ENCODE data around the gene ATXN1. TPM values are rescaled to one million over a fixed set of nuclear protein-coding genes. Genes with fewer than 3 reads are reported as not detected.

ATXN1 gene
- total RNA-seq, 1 donor from 2014 or later: 15.5 TPM

DNA sequence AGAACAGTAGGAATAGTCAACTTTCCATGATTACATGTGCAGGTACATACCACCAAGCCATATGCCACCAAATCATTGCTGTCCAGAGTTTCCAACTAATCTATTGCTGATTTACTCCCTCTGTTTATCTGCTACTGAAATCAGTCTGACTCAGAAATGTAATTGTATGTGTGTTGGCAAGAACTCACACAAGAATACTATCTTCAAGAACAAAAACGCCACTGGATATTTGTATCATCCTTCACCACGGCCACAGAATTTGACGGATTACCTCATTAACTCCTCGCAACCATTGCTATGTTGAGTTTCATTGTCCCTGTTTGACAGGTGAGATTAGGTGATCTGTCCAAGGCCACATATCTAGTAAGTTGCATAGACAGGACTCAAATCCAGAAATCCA is 363.6 kb downstream of the ATXN1 start:
- peaks cover 4% of the 10 kb centered on the region for H3K4me1 Mint-ChIP-seq (ENCODE audit: low read depth, unreplicated experiment)
- TF ChIP-seq, protein P1, sequence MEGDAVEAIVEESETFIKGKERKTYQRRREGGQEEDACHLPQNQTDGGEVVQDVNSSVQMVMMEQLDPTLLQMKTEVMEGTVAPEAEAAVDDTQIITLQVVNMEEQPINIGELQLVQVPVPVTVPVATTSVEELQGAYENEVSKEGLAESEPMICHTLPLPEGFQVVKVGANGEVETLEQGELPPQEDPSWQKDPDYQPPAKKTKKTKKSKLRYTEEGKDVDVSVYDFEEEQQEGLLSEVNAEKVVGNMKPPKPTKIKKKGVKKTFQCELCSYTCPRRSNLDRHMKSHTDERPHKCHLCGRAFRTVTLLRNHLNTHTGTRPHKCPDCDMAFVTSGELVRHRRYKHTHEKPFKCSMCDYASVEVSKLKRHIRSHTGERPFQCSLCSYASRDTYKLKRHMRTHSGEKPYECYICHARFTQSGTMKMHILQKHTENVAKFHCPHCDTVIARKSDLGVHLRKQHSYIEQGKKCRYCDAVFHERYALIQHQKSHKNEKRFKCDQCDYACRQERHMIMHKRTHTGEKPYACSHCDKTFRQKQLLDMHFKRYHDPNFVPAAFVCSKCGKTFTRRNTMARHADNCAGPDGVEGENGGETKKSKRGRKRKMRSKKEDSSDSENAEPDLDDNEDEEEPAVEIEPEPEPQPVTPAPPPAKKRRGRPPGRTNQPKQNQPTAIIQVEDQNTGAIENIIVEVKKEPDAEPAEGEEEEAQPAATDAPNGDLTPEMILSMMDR (IDR thresholded peaks at IDR 0.05; ENCODE audit: partially characterized antibody, unreplicated experiment): no peak

DNA sequence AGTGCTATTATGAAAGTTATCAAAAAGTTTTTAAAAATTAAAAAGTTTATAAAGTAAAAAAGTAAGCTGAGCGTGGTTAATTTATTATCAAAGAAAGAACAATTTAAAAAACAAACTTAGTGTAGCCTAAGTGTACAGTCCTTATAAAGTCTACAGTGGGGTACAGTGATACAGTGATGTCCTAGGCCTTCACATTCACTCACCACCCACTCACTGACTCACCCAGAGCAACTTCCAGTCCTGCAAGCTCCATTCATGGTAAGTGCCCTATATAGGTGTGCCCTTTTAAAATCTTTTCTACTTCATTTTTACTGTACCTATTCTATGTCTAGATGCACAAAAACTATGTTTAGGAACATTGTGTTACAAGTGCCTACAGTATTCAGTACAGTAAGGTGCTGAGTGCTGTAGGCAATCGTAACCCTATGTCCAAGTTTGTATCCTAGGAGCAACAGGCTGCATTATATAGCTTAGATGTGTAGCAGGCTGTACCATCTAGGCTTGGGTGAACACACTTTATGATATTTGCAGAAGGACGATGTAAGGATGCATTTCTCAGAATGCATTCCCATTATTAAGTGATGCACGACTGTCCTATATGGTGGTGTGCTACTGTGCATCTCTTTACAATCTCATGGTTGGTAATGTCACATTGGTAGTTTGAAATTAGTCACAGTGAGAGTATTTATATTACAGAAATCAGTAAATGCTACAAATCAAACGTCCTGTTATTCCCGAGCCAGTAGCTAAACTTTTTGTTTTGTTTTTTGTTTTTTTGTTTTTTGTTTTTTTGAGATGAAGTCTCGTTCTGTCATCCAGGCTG is 364.6 kb downstream of the ATXN1 start:
- no peak overlapping the region for H3K27ac Mint-ChIP-seq (ENCODE audit: unreplicated experiment)
- no peaks in the 10 kb centered on the region for H3K4me1 Mint-ChIP-seq (ENCODE audit: low read depth, unreplicated experiment)
- no peaks in the 10 kb centered on the region for H3K9me3 Mint-ChIP-seq (ENCODE audit: unreplicated experiment)
- peaks cover 4% of the 10 kb centered on the region for H3K36me3 Mint-ChIP-seq (ENCODE audit: unreplicated experiment)
- no peak overlapping the region for H3K4me3 Mint-ChIP-seq (ENCODE audit: unreplicated experiment)
- H3K27me3 Mint-ChIP-seq (ENCODE audit: unreplicated experiment): no peaks in the 10 kb centered on the region
- DNase-seq: no peak
- TF ChIP-seq, protein P1 (IDR thresholded peaks at IDR 0.05; ENCODE audit: partially characterized antibody, unreplicated experiment): no peak

More for the DNA sequence above, 363.6 kb downstream of the ATXN1 start:
- no peak for DNase-seq
- Mint-ChIP-seq H3K27ac (ENCODE audit: unreplicated experiment) (no peak overlapping the region), H3K4me3 (ENCODE audit: unreplicated experiment) (no peak overlapping the region), H3K9me3 (ENCODE audit: unreplicated experiment) (no peaks in the 10 kb centered on the region), H3K27me3 (ENCODE audit: unreplicated experiment) (no peaks in the 10 kb centered on the region), H3K36me3 (ENCODE audit: unreplicated experiment) (peaks cover 5% of the 10 kb centered on the region)

DNA sequence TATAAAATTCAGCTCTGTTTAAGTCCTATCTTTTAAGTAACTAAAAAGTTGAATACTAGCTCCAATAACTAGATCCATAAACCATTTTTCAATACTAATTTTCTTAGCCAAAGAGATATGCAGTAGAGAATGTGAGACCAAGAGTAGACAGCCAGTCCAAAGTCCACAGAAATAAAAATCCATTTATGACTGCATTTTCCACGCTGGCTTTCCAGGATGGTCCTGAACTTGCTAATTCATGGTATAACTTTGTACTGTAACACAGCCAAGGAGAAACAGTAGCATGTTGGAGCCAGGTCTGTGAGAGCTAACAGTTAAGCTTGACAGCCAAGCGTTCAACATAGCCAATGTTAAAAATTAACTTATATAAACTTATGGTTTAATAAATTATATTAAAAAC is 366.6 kb downstream of the ATXN1 start:
- H3K4me1 Mint-ChIP-seq (ENCODE audit: low read depth, unreplicated experiment): no peaks in the 10 kb centered on the region
- TF ChIP-seq, protein P1 (IDR thresholded peaks at IDR 0.05; ENCODE audit: partially characterized antibody, unreplicated experiment): no peak
- H3K27me3 Mint-ChIP-seq (ENCODE audit: unreplicated experiment): peaks cover 1% of the 10 kb centered on the region
- H3K36me3 Mint-ChIP-seq (ENCODE audit: unreplicated experiment): no peaks in the 10 kb centered on the region
- no peak overlapping the region for H3K27ac Mint-ChIP-seq (ENCODE audit: unreplicated experiment)
- H3K4me3 Mint-ChIP-seq (ENCODE audit: unreplicated experiment): no peak overlapping the region
- DNase-seq: no peak
- H3K9me3 Mint-ChIP-seq (ENCODE audit: unreplicated experiment): no peaks in the 10 kb centered on the region

DNA sequence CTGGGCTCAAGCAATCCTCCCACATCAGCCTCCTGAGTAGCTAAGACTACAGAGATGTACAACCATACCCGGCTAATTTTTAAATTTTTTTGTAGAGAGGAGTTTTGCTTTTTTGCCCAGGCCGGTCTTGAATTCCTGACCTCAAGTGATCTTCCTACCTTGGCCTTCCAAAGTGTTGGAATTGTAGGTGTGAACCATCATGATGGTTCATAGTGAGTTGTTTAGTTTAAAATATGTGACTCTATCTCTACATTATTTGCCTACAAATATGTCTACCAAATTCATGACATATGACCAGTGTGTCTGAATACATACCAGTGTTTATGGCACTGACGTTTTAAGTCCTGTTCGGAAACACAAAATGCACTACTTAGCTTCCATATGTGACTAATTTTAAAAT is 367.9 kb downstream of the ATXN1 start:
- H3K27ac Mint-ChIP-seq (ENCODE audit: unreplicated experiment): no peak overlapping the region
- DNase-seq: no peak
- H3K36me3 Mint-ChIP-seq (ENCODE audit: unreplicated experiment): no peaks in the 10 kb centered on the region
- no peak overlapping the region for H3K4me3 Mint-ChIP-seq (ENCODE audit: unreplicated experiment)
- TF ChIP-seq, protein P1 (IDR thresholded peaks at IDR 0.05; ENCODE audit: partially characterized antibody, unreplicated experiment): no peak
- H3K27me3 Mint-ChIP-seq (ENCODE audit: unreplicated experiment): peaks cover 1% of the 10 kb centered on the region
- H3K9me3 Mint-ChIP-seq (ENCODE audit: unreplicated experiment): no peaks in the 10 kb centered on the region
- H3K4me1 Mint-ChIP-seq (ENCODE audit: low read depth, unreplicated experiment): no peaks in the 10 kb centered on the region

DNA sequence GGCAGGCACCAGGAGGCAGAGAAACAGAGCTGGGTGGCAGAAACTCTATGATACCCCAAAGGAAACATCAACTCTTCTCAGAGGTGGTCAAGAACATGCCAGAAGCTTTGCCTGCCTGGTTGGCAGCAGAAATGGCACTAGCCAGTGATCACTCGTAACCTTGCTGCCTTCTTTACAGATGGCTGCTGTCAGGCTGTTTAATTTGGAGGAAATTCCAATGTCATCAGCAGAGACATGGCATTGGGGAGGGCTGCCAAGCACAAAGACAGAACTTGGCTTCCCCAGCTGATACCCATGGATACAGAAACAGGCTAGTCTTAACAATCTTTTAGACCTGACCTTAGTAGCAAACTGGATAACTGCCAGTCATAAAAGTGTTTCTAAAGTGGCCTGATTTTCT is 369.2 kb downstream of the ATXN1 start:
- no peak for DNase-seq
- H3K4me3 Mint-ChIP-seq (ENCODE audit: unreplicated experiment): no peak overlapping the region
- TF ChIP-seq, protein P1 (IDR thresholded peaks at IDR 0.05; ENCODE audit: partially characterized antibody, unreplicated experiment): no peak
- no peaks in the 10 kb centered on the region for H3K4me1 Mint-ChIP-seq (ENCODE audit: low read depth, unreplicated experiment)
- H3K9me3 Mint-ChIP-seq (ENCODE audit: unreplicated experiment): no peaks in the 10 kb centered on the region
- H3K27ac Mint-ChIP-seq (ENCODE audit: unreplicated experiment): no peak overlapping the region
- H3K27me3 Mint-ChIP-seq (ENCODE audit: unreplicated experiment): peaks cover 1% of the 10 kb centered on the region
- H3K36me3 Mint-ChIP-seq (ENCODE audit: unreplicated experiment): no peaks in the 10 kb centered on the region
